Psoas muscle (tissue), 8 donors: ENCODE measurements around the gene P3H3. TPM values are rescaled to one million over a fixed set of nuclear protein-coding genes. Genes with fewer than 3 reads are reported as not detected.
A peak's percentile ranks its signal among the peaks of the same experiment; 100 is the strongest.
"Not testable (repeated sequence)": the region's sequence is repeated elsewhere in the genome, so short reads cannot be mapped to it uniquely, and the experiment has no call there.

ENCODE experiments used
- ATAC-seq, 4 donors: fragments of 200-7000 bp; cut with Tn5 transposase; one replicate each; pipeline ENCODE4 v1.9.1; 2020; ENCODE audit warnings: moderate library complexity in 3 of 4, mild to moderate bottlenecking in 2 of 4
- DNase-seq, 2 donors: peaks; one replicate each; pipeline ENCODE4 v3.0.0-alpha.2; 2020
- H3K27ac ChIP-seq: fragments of 200-600 bp; one replicate; pipeline ENCODE4 v1.8.0; 2022
- H3K27me3 ChIP-seq, 3 donors: fragments of 200-600 bp in 1 of 3; one replicate each; pipeline versions ENCODE4 v1.6.1 to v1.8.0; 2013 to 2022; ENCODE audit warnings: low read length in 2 of 3, mild to moderate bottlenecking in 2 of 3, moderate library complexity in 1 of 3; ENCODE audit not compliant: insufficient read depth in 3 of 3
- H3K36me3 ChIP-seq, 2 donors: fragments of 200-600 bp in 1 of 2; one replicate each; pipeline versions ENCODE4 v1.6.1 to v1.8.0; 2013 to 2022; ENCODE audit warnings: low read depth in 1 of 2, mild to moderate bottlenecking in 1 of 2, moderate library complexity in 1 of 2; ENCODE audit not compliant: insufficient read depth in 1 of 2
- H3K4me1 ChIP-seq: fragments of 200-600 bp; one replicate; pipeline ENCODE4 v1.8.0; 2022
- H3K4me3 ChIP-seq: fragments of 200-600 bp; one replicate; pipeline ENCODE4 v1.8.0; 2022; ENCODE audit warnings: mild to moderate bottlenecking
- H3K9me3 ChIP-seq: fragments of 200-600 bp; one replicate; pipeline ENCODE4 v1.8.0; 2022
- CTCF ChIP-seq: fragments of 200-600 bp; IDR thresholded peaks from one replicate; pipeline ENCODE4 v1.8.0; 2022; ENCODE audit warnings: antibody characterized with exemption
- WGBS, 3 donors: extraction: QIAGEN DNeasy Blood & Tissue Kit; methylation state at CpG; one replicate each; pipeline versions ENCODE4 v1.1.6 to v1.1.7; 2013; 5-methylcytosine and 5-hydroxymethylcytosine counted together
- intact Hi-C, 2 donors: fragments of 100-400 bp; cut with DNase I; formaldehyde crosslinking; loops; one replicate each; pipeline versions ENCODE4 v1.11.0 to v1.14.2; 2022
- polyA plus RNA-seq, 3 donors: library from polyadenylated mRNA; stranded (reverse); fragments of 200-250 nt; gene quantifications; one replicate each; pipeline ENCODE4 v1.2.3, GENCODE V29; 2013
- total RNA-seq, 4 donors: library from RNA; stranded (reverse); fragmentation: NEBNext Ultra II Directional in 2 of 4; extraction: Animal tissue kit (Norgen Biotek cat#: 25700) in 2 of 4; gene quantifications; one replicate each; pipeline versions ENCODE4 v1.2.1 to v1.2.4, GENCODE V29; 2021 to 2023
- donor health status: healthy with polysubstance abuse.
- donor health status: DM: no; HTN: no; CAD: no; lungs with moderate emphysema.
- donor health status: Bipolar disorder and iron deficiency.
- donor health status: healthy.
- donor health status: DM: yes; HTN: yes; CAD: no.
- donor health status: DM: no; HTN: no; CAD: no.
- donor health status: DM: no; HTN: no; CAD: no.
- donor health status: DM: yes; HTN: yes; CAD: no.

The P3H3 gene
- total and polyA plus RNA-seq, 7 donors, result 0.87 to 4.2 (median 1.3) TPM

- DNase-seq (no peak), ATAC-seq (no peak)
- intact Hi-C loops, result loop anchor here in 1 of 2 donors (10.0 kb wide), 1 partner anchor 252 kb away; no protein-coding TSS in a partner anchor
- no peak for TF ChIP-seq CTCF
- Histone ChIP-seq H3K27me3 (no peaks in the 10 kb centered on the region), H3K36me3 (peaks cover 13 to 84% of the 10 kb centered on the region in 2 donors), H3K4me1 (peaks cover 6% of the 10 kb centered on the region), H3K27ac (no peak overlapping the region), H3K4me3 (no peak overlapping the region), H3K9me3 (no peaks in the 10 kb centered on the region)
- WGBS, 3 donors, result 92% methylated on average over 11 of the region's 11 CpGs
Measured at GRCh38 chr12:6863033-6863432, 34.8 kb downstream of the P3H3 start.

- peaks cover 8 to 77% of the 10 kb centered on the region in 2 donors for H3K36me3 ChIP-seq
- H3K9me3 ChIP-seq, result no peaks in the 10 kb centered on the region
- no peak overlapping the region for H3K4me3 ChIP-seq
- no peak for TF ChIP-seq CTCF
- no peak overlapping the region for H3K27ac ChIP-seq
- WGBS, 3 donors, result 92 to 94% (median 94%) methylated on average over 16 of the region's 16 CpGs
- intact Hi-C loops, result loop anchor here in 1 of 2 donors (10.0 kb wide), 1 partner anchor 251 kb away; no protein-coding TSS in a partner anchor
- H3K4me1 ChIP-seq, result peaks cover 8% of the 10 kb centered on the region
- no peak for ATAC-seq
- no peak for DNase-seq
- no peaks in the 10 kb centered on the region for H3K27me3 ChIP-seq
Measured at GRCh38 chr12:6863586-6864321, 35.5 kb downstream of the P3H3 start.

GRCh38 chr12:6865307-6865706 lies 37.1 kb downstream of the P3H3 start:
- not testable (repeated sequence) for H3K4me3 ChIP-seq, ATAC-seq, H3K27ac ChIP-seq, DNase-seq, H3K9me3 ChIP-seq, H3K27me3 ChIP-seq
- Histone ChIP-seq H3K4me1 (peaks cover 21% of the 10 kb centered on the region), H3K36me3 (peaks cover 7 to 77% of the 10 kb centered on the region in 2 donors)
- intact Hi-C loops, result loop anchor here in 1 of 2 donors (5.0 to 10.0 kb wide), 2 partner anchors 72 to 249 kb away; no protein-coding TSS in a partner anchor
- WGBS, 3 donors, result 90 to 93% (median 91%) methylated on average over 5 of the region's 5 CpGs

GRCh38 chr12:6866163-6866919 lies 38.1 kb downstream of the P3H3 start:
- DNase-seq, result no peak
- 71 to 73% (median 72%) methylated on average over 18 to 19 of the region's 19 CpGs for WGBS, 3 donors
- intact Hi-C loops, result loop anchor here in 1 of 2 donors (5.0 to 10.0 kb wide), 2 partner anchors 71 to 248 kb away; no protein-coding TSS in a partner anchor

More at GRCh38 chr12:6866163-6866919, 38.1 kb downstream of the P3H3 start:
- TF ChIP-seq CTCF, result no peak
- Histone ChIP-seq H3K4me1 (peaks cover 26% of the 10 kb centered on the region), H3K27ac (peak overlapping the region; percentile 97), H3K9me3 (no peaks in the 10 kb centered on the region), H3K36me3 (peaks cover 7 to 77% of the 10 kb centered on the region in 2 donors), H3K27me3 (no peaks in the 10 kb centered on the region), H3K4me3 (peak overlapping the region; percentile 94)
- no peak for ATAC-seq
